SU-DHL-6 (cell line): ENCODE measurements around the gene PRDM10.

ENCODE experiments used
- H2AFZ ChIP-seq: fragments of 200-600 bp; sonication (generic); 2 replicates; pipeline ENCODE4 v1.6.1; 2014; ENCODE audit warnings: low read depth, mild to moderate bottlenecking, moderate library complexity, mixed read lengths, antibody characterized with exemption, low read length; ENCODE audit not compliant: severe bottlenecking
- H3F3A ChIP-seq: fragments of 200-600 bp; shearing (Covaris generic); 2 replicates; pipeline ENCODE4 v1.6.0; 2016; ENCODE audit warnings: antibody characterized with exemption, mild to moderate bottlenecking; ENCODE audit not compliant: insufficient read depth
- H3K27ac ChIP-seq: fragments of 200-600 bp; sonication (generic); 2 replicates; pipeline ENCODE4 v1.5.1; 2016; ENCODE audit warnings: low read depth, mild to moderate bottlenecking, low read length, moderate library complexity, mixed read lengths
- H3K27me3 ChIP-seq: fragments of 200-600 bp; sonication (generic), shearing (Covaris generic); 2 replicates; pipeline ENCODE4 v1.6.0; 2014; ENCODE audit warnings: mild to moderate bottlenecking, low read length
- H3K36me3 ChIP-seq: fragments of 200-600 bp; sonication (generic); 2 replicates; pipeline ENCODE4 v1.6.1; 2014; ENCODE audit warnings: mild to moderate bottlenecking, low read length, mixed read lengths
- H3K4me2 ChIP-seq: fragments of 300-600, 200-600 bp; shearing (Covaris generic), sonication (generic); 2 replicates; pipeline ENCODE4 v1.6.0; 2014; ENCODE audit warnings: low read length, low read depth, mild to moderate bottlenecking; ENCODE audit not compliant: poor library complexity, severe bottlenecking
- H3K4me3 ChIP-seq: fragments of 200-600 bp; sonication (generic); 2 replicates; pipeline ENCODE4 v1.5.1; 2014; ENCODE audit warnings: antibody characterized with exemption, low read length, mild to moderate bottlenecking, mixed read lengths; ENCODE audit not compliant: insufficient read depth, poor library complexity, severe bottlenecking
- H3K79me2 ChIP-seq: fragments of 200-600 bp; sonication (generic); 2 replicates; pipeline ENCODE4 v1.6.1; 2014; ENCODE audit warnings: mild to moderate bottlenecking, low read length, moderate library complexity; ENCODE audit not compliant: insufficient read depth
- H3K9ac ChIP-seq: fragments of 200-600 bp; sonication (generic); 2 replicates; pipeline ENCODE4 v1.7.0; 2014; ENCODE audit warnings: mild to moderate bottlenecking, low read length
- H3K9me2 ChIP-seq: fragments of 200-600 bp; sonication (generic); replicated peaks from 2 replicates; pipeline ENCODE4 v1.6.1; 2014; ENCODE audit warnings: low read length; ENCODE audit not compliant: insufficient read depth
- H3K9me3 ChIP-seq: fragments of 200-600 bp; sonication (generic); 2 replicates; pipeline ENCODE4 v1.6.1; 2014; ENCODE audit warnings: low read length, mixed read lengths; ENCODE audit not compliant: insufficient read depth
- H4K20me1 ChIP-seq: fragments of 200-600 bp; sonication (generic); 2 replicates; pipeline ENCODE4 v1.6.1; 2014; ENCODE audit warnings: low read depth, mild to moderate bottlenecking, antibody characterized with exemption, low read length, moderate library complexity, mixed read lengths
- EZH2phosphoT487 ChIP-seq: fragments of 200-600 bp; sonication (generic), shearing (Covaris generic); conservative IDR thresholded peaks from 2 replicates; pipeline ENCODE4 v1.6.1; 2018; ENCODE audit warnings: mild to moderate bottlenecking, antibody characterized with exemption, low read length, moderate library complexity, mixed read lengths
- TF ChIP-seq, protein P1 (sequence below): fragments of 200-600 bp; sonication (generic); IDR thresholded peaks from one replicate; pipeline ENCODE4 v1.5.1; 2017; ENCODE audit warnings: antibody characterized with exemption, mild to moderate bottlenecking, low read length, moderate library complexity; ENCODE audit not compliant: insufficient read depth, poor library complexity, severe bottlenecking

Gene PRDM10

GRCh38 chr11:129895126-129896041 lies 107.3 kb downstream of the PRDM10 start, which contains the start of gene NFRKB:
Gene NFRKB (minus strand): TSS chr11:129895578. CDS start chr11:129892849, 2,729 bp downstream.
- peak within 1 kb of the TSS; percentile 18; the same call in 1 of the 2 replicates for H3K27ac ChIP-seq
- H4K20me1 ChIP-seq, result no peaks in the 10 kb centered on the region
- H3F3A ChIP-seq, result peaks cover 9% of the 10 kb centered on the region; the same call in 1 of the 2 replicates
- H3K4me3 ChIP-seq, result peak within 1 kb of the TSS; percentile 64
- H3K9ac ChIP-seq, result peak within 1 kb of the TSS; percentile 65
- H3K36me3 ChIP-seq, result peaks cover 7% of the 10 kb centered on the region
- H3K9me2 ChIP-seq, result no peaks in the 10 kb centered on the region
- no peaks in the 10 kb centered on the region for H3K27me3 ChIP-seq
- H3K4me2 ChIP-seq, result peak within 1 kb of the TSS; percentile 57
- no peak within 1 kb of the TSS for H2AFZ ChIP-seq
- H3K79me2 ChIP-seq, result peaks cover 16% of the 10 kb centered on the region; the same call in 1 of the 2 replicates
- no peaks in the 10 kb centered on the region for H3K9me3 ChIP-seq
- no peak for TF ChIP-seq EZH2phosphoT487
- TF ChIP-seq, protein P1, sequence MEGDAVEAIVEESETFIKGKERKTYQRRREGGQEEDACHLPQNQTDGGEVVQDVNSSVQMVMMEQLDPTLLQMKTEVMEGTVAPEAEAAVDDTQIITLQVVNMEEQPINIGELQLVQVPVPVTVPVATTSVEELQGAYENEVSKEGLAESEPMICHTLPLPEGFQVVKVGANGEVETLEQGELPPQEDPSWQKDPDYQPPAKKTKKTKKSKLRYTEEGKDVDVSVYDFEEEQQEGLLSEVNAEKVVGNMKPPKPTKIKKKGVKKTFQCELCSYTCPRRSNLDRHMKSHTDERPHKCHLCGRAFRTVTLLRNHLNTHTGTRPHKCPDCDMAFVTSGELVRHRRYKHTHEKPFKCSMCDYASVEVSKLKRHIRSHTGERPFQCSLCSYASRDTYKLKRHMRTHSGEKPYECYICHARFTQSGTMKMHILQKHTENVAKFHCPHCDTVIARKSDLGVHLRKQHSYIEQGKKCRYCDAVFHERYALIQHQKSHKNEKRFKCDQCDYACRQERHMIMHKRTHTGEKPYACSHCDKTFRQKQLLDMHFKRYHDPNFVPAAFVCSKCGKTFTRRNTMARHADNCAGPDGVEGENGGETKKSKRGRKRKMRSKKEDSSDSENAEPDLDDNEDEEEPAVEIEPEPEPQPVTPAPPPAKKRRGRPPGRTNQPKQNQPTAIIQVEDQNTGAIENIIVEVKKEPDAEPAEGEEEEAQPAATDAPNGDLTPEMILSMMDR, result no peak

- H3K4me3 ChIP-seq, result peak overlapping the region; percentile 64
- H3K4me2 ChIP-seq, result peak overlapping the region; percentile 57
- no peak overlapping the region for H2AFZ ChIP-seq
- H3K79me2 ChIP-seq, result peaks cover 16% of the 10 kb centered on the region; the same call in 1 of the 2 replicates
- H3K9me2 ChIP-seq, result no peaks in the 10 kb centered on the region
- no peaks in the 10 kb centered on the region for H4K20me1 ChIP-seq
- peak overlapping the region; percentile 65 for H3K9ac ChIP-seq
- H3F3A ChIP-seq, result peaks cover 9% of the 10 kb centered on the region; the same call in 1 of the 2 replicates
- H3K36me3 ChIP-seq, result no peaks in the 10 kb centered on the region
- no peaks in the 10 kb centered on the region for H3K27me3 ChIP-seq
- TF ChIP-seq, protein P1, result no peak
- no peak for TF ChIP-seq EZH2phosphoT487
- H3K27ac ChIP-seq, result peak overlapping the region; percentile 18; the same call in 1 of the 2 replicates
- no peaks in the 10 kb centered on the region for H3K9me3 ChIP-seq
These were observed 108.1 kb downstream of the PRDM10 start for GRCh38 chr11:129894278-129895125.

- no peaks in the 10 kb centered on the region for H3K9me2 ChIP-seq
- H2AFZ ChIP-seq, result no peak overlapping the region
- TF ChIP-seq EZH2phosphoT487, result no peak
- TF ChIP-seq, protein P1, result no peak
- no peak overlapping the region for H3K9ac ChIP-seq
- H3K9me3 ChIP-seq, result no peaks in the 10 kb centered on the region
- H4K20me1 ChIP-seq, result no peaks in the 10 kb centered on the region
- H3K79me2 ChIP-seq, result no peaks in the 10 kb centered on the region; the same call in 1 of the 2 replicates
- no peak overlapping the region for H3K4me2 ChIP-seq
- no peaks in the 10 kb centered on the region for H3K27me3 ChIP-seq
- H3K4me3 ChIP-seq, result no peak overlapping the region
- no peaks in the 10 kb centered on the region for H3K36me3 ChIP-seq
- no peak overlapping the region for H3K27ac ChIP-seq
- no peaks in the 10 kb centered on the region for H3F3A ChIP-seq
These were observed 114.2 kb downstream of the PRDM10 start for GRCh38 chr11:129888451-129888850.
